Stimulated activated CD4-positive, alpha-beta T cell treated with anti-CD3 and anti-CD28 coated beads, Interleukin-15, amount 100 ng/mL, for 1 hour (primary cell): ENCODE measurements around the gene CLUH.

ENCODE experiments used
- DNase-seq, 2 donors: peaks; one replicate each; pipeline ENCODE4 v3.0.0-alpha.2; 2020; ENCODE audit warnings: low read depth in 1 of 2, low spot score in 1 of 2

The CLUH gene

DNA sequence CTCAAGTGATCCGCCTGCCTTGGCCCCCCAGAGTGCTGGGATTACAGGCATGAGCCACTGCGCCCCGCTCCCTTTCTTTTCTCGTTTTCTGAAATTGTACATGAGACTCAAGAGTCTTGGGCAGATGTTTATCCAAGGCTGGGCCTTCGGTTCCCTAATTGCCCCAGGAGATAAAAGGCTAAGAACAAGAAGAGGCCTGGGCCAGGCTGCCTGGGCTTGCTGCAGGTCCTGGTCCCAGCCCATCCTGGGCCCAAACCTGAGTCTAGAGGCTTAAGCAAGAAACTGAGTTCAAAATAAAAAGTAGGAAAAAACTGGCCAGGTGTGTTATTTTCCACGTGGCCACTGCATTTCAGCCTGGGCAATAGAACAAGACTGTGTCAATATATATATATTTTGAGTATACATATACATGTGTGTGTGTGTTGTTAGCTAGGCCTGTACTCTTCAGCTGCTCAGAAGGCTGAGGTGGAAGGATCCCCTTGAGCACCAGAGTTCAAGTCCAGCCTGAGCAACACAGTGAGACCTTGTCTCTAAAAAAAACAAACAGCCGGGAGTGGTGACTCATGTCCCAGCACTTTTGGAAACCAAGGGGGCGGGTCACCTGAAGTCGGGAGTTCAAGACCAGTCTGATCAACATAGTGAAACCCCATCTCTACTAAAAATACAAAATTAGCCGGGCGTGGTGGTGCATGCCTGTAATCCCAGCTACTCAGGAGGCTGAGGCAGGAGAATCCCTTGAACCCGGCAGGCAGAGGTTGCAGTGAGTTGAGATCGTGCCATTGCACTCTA lies 6.8 kb upstream of the CLUH start:
- DNase-seq, result no peak

DNA sequence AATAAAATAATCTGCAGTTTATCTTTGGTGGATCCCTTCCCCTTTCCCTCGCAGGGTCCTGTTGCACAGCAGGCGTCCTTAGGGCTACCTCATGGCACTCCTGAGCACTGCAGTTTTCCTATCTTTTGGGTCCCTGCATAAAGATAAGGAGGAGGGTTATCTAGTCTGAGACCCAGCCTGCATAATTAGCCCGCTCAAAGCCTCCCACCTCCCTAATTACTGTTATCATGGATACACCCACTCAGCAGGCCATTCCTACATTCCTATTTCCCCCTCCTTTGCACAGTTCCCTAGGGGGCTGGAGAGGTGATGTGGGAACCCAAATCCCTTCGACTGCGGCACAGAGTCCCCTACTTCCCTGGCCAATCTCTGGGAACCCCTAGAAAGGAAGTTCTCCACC lies 5.1 kb upstream of the CLUH start:
- no peak for DNase-seq

DNA sequence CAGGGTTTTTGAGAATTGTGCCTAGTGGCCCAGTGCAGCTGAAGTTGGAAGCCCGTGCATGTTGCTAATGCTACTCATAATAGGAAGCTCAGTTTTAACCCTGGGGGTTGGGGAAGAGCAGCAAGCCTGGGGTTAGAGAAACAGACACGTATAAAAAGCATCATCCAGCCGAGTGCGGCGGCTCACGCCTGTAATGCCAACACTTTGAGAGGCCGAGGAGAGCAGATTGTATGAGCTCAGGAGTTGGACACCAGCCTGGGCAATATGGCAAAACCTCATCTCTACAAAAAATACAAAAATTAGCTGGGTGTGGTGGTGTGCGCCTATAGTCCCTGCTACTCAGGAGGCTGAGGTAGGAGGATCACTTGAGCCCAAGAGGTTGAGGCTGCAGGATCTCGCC lies 2.3 kb upstream of the CLUH start:
- no peak for DNase-seq

DNA sequence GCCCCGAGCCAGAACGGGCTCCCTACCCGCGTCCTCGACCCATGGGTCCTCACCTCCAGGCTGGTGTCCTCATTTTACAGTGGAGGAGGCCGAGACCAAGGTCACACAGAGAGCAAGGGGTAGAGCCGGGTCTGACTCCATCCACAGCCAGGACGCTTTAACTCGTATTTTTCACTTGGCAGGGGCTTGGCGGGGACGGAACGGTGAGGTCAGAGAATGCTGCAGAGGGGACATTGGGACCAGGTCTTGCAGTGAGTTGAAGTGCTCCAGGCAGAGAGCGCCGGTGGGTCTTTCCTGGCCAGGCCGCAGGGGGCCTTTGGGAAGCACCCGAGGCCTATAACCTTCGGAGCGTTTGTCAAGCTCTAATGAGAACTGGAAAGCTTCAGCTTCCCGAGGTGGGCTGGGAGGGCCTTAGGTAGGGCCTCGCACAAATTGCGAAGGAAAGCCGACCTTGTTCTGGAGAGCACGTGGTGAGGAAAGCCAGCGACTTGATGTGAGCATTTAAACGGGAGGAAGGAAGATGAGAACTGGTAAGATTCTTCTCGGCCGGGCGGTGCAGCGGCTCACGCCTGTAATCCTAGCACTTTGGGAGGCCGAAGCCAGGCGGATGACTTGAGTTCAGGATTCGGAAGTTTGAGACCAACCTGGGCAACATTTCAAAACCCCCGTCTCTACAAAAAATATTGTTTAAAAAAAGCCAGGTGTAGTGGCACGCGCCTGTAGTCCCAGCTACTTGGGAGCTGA lies 908 bp upstream of the CLUH start:
- DNase-seq, result no peak

DNA sequence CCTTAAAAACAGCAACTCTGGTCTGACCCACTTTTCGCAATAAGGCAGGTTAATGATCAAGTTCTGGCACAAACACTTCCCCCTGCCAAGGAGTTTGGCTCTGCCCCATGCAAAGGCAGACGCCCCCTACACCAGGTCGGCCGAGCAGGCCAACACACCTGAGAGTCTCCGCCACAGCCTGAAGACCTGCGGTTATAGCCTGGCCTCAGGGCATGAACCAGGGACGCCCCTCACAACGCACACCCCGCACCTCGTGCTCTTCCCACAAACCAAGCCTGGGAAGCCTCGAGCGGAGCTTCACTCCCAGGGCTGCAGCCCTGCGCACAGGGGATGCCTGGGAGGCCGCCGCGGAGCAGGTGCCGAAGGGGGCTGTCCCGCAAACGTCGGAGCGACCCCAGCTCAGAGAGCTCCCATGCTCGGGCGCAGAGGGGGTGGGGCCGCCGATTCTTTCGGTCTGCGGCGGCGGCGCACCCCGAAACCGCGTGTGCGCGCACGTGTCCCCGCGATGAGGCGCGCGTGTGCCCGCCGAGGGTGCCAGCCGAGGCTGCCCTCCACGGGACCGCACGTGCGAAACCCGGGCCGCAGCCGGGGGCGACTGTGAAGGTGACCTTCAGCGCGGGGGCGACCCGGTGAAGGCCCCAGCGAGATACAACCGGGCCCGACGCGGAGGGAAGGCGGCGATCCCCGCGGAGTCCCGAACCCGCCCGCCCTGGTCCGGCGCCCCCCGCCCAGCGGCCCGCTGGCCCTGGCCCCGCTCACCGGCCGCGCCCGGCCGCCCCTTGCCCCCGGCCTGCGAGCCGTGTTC lies 559 bp downstream of the CLUH start:
- no peak for DNase-seq

DNA sequence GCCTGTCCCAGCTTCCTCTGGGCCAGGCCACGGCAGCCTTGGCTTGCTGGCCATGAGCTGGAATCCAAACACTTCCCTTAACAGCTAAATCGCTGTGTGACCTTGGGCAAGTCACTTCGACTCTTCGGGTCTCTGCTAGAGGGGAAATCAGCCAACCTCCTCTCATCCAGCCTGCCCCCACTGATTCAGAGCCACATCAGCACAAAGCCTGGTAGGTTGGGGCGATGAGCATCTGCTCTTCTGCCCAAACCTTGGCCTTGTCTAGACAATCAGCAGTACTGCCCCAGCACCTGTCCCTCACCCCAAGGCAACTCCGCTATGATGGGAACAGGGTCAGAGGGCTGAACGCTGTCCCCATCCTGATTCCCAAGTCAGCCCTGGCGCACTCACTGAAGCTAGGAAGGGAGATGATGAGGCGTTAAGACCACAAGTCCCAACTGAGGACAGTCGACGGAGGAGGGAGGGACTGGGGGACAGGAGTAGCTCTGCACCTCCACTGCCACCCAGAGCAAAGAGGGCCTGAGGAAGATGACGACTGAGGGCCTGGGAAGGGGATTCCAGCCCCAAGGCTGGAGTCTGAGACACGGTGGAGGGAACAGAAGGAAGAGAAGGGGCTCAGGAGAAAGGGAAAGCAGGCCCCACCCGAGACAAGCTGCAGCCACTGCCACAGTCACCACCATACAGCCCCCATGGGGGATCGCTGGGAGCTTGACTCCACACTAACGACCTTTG lies 1.3 kb downstream of the CLUH start:
- no peak for DNase-seq

DNA sequence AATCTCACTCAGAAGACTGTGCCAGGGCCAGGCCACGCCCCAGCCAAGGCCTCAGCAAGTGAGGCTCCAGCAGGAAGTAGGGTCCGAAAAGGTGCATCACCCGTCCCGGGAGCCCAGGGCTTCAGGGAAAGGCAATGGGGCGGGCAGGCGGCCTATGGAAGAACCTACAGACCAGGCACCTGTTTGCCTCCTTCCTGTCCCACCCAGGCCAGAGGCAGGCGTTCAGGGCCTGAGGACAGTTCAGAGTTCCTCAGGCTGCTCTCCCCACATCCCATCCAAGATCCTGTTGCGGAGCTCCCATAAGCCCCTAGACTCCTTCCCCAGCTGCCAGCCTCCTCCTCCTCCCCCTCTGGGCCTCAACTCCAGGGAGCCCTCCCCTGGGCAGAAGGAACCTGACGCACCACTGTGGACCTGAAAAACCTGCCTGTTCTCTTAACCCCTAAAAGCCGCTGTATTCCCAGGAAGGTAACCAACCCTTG lies 2.3 kb downstream of the CLUH start:
- DNase-seq, result no peak

DNA sequence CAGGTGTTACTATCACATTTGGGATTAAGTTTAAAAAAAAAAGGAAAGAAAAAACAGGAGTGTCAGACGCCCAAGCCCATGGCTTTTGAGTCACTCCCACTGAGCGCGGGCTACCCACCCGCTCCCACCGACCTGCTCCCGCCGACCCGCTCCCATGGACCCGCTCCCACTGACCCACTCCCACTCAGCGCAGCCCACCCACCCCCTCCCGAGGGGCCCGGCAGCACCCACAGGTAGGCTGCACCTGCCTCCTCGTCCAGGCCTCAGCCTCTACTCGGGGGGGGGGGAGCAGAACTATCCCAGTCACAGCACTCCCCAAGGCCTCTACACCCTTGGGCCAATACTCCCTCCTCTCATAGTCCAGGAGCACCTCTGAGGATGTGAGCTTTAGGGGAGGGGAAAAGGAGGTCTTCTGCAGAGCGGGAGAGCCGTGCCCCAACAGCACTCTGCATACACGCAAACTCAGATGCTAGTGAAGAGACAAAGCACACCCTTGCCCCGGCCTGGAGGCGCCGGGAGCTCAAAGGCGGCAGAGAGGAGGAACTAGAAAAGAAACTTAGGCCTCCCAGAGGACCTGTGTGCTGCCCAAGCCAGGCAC lies 2.9 kb downstream of the CLUH start:
- DNase-seq, result no peak

DNA sequence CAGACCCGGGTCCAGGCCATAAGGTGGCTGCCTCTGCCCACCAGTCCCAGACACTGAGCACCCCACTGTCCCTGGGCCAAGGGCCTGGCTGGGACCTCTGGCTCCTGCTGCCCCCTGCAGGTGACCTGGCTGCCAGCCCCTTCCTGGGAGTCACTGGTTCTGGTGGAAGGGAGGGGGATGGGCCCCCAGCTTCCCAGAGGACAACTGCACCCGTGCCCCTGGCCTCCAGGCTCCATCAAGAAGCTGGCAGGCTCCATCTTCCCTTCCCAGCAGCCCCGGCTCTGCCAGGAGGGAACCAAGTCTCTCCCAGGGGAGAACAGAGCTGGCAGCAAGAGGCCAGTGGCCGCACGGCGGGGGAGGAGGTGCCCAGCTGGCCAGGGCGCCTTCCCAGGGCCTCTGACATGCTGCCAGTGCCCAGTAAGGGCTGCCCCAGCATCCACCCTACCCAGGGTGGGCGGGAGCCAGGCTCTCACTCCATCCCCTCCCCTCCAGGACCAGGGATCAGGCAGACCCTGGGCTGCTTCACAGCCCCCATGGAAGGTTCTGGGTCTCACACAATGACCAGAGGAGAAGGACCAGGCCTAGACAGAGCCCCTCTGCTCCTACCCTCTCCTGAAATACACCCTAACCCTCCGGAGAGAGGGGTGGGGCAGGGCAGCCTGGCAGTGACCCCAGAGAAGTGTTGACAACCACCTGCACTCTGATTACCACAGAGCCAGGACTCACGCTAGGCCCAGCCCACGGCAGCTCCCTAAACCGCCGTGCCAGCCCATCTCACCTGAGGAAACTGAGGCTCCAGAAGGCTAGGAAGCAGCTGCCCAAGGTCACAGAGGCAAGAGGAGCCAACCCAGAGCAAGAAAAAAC lies 3.6 kb downstream of the CLUH start:
- DNase-seq, result no peak

DNA sequence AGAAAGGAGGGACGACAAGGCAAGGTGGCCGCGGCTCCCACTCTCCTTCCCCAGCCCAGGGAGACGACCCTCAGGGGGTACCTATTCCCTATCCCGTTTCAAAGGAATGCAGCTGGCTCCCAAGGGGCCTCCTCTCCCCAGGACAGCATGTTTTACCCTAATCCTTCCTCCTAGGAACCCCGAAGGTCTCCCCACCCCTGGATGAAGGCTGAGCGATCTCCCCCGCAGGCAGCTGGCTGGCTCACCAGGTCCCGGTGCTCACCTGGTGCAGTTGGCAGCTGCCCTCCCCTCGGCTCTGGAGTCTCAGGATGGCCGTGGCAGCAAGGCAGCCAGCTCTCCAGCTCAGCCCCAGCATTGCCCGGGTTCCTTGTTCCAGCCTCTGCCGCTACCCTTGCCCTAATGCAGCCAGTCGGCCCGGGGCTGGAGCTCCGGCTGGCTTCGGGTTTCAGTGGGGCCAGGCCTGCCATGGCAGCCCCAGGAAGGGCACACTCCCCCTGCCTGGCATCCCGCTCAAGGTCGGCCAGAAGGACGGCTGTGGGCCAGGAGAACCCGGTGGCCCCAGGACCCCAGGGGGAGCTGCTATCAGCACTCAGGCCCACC lies 4.6 kb downstream of the CLUH start:
- no peak for DNase-seq

DNA sequence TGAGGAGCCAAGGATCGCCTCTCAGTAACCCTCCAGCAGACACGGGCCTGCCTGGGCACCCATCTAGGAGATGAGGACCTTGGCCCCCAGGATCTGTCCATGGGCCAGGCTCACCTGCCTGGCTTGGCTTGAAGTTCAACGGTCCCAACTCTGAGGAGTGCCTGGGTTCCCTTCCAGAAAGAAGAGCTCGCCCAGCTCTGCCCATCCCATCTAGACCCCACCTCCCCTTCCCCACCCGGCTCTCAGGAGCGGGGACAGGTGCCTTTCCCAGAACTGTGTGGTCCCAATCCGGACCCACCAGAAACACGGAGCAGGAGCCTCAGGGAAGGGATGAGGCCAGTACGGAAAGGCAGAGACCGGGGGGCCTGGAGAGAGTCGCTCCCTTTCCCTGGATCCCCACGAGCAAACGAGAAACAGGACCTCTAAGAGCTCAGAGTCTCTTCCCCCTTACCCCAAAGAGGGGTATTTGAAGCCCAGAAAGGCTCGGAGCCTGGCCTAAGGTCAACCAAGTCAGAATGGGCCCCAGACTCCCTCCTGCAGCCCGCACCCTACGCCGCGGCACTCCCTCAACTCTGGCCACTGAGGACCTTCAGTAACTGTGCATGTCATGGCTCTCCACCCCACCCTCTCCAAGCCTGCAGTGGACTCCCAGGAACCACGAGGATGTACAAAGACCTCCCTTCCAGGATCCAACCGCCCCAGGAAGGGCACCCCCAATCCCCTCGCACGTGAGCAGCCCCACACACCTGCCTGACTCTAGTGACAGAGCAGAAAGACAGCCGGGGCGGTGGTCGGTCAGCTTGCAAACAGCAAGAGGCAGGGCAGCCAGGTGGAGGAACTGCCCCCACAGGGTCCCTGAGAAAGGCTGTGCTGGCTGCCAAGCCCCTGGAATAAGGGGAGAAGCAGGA lies 5.4 kb downstream of the CLUH start:
- DNase-seq, result no peak

DNA sequence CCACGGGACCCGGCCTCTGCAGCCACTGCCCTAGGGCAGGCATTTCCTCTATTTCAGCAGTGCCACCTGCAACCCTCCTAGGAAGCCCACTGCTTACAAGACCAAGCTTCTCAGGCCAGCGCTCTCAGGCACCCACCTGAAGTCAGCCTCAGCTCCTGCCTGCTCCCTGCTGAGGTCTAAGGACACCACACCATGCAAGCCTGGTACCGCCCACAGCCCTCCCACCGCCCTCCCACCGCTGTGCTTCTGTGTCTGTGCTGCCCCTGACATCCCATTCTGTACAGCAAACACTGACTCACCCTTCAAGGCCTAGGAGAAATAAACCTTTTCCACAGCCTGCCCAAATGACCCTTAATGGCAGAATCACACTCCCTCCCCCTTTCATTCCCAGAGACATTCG lies 6.3 kb downstream of the CLUH start:
- no peak for DNase-seq

DNA sequence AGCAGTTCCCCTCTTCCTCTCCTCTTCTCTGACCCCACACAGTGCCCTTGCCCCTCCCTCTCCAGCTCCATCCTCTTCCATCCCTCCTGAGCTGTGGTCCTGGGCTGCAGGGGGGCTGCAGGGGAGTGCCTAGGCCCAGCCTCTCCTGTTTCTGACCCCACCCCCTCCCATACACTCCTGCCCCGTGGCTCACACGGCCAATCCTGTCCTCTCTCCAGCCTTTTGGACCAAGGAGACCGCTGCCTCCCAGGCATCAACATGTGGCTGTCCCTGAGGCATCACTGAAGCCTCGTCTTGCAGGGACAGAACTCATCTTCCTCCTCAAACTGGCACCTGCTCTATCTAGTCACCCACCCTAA lies 6.7 kb downstream of the CLUH start:
- DNase-seq, result no peak

DNA sequence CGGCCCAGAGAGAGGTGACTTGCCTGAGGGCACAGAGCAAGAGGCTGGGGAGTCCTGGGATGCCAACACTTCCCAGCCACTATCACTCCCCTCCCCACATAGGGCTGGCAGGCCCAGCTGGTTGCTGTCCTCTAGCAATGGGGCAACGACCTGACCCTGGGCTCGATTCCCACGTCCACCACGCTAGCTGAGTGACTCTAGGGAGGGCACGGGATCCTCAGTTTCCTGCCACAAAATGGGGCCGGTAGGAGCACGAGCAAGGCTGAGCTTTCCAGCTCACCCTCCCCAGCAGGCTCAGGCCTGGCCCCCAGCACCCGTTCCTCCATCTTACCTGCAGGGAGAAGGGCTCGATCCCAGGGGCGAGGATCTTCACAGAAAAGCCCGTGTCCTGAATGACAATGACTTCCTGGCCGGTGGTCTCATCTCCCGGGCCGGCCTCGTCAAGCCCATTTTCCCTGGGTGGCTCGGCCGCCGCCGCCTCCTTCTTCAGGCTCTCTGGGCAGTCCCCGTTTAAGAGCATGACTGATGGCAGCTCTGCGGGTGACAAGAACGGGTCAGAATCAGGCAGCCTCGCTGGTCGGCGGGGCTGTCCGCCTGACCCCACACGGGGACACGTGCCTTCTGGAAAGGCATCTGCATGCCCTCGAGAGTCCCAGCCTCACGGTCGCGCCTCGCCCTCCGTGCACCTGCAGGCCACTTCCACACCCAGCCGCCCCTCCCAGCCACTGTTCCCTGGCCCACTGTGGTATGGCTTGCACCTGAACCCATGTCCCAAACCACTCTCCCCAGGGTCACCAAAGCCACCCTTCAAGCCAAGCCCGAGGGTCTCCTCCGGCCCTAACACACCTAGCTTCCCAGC lies 7.3 kb downstream of the CLUH start:
- DNase-seq, result no peak

DNA sequence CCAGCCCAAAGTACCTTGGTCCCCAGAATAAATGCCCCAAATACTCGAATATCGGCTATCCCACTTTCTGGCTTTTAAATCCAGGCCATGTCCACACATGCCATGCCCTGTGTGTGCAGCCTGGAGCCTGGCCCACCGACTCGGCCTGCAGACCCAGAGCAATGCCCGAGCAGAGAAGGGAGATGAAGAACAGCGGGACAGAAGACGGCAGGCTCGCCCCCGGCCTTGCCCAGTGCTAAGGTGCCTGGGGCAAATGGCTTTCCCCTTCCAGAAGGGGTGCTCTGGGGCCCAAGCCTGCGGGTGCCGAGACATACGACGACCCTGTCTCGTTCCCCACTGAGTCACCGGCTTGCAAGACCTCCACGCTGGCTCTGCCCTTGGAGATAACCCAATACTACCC lies 8.0 kb downstream of the CLUH start:
- DNase-seq, result no peak

DNA sequence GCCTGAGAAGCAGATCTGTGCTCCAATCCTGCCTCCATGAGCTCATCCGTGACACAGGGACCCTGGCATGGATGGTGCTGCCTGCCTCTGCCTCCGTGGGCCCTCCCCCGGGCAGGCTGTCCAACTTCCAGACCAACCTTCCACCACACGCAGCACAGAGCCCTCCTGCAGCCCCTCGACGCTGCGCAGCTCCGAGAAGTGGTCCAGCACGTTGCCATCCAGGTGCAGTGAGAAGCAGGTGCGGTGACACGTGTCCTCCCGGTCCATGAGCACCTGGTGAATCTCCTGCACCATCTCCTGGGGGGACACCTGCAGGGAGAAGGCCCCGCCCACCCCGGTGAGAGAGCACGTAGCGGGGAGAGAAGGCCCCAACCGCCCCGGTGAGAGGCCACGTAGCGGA lies 8.4 kb downstream of the CLUH start:
- DNase-seq, result no peak

DNA sequence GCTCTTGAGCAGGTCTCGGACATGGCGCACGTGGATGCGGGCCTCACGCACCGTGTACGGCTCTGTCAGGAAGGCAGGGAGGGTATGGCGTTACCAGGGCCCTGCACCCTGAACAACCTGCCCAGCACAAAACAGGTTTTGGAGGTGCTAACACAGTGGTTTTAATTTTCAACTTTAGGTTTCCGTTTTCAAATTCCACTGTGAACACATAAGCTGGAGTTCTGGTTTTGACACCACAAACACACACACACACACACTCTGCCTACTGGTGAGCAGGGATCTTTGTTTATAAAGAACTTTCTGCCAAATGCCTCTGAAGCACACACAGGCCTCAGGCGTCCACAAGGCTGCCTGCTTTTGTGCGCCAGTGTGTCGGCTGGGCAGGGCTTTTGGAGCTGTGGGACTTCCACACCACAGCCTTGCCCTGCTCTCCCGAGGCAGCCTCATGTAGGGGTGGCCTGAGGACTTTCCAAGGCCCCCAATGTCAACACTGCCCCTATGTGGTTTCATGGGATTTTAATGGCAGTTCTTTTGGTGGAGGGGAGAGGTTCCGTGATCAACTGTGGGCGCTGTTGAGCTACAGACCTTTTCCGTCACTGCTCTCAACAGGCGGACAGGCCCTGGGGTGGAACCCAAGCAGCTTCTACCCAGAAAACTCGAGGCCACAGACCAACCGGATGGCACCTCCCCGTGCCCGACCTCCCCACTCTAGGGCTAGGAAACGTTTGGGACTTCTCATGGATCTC lies 9.4 kb downstream of the CLUH start:
- no peak for DNase-seq
